CD4-positive, alpha-beta T cell treated with Interleukin-15 for 1 hour (primary cell): ENCODE data around the gene HPN.

ENCODE experiments used
- DNase-seq: peaks from one replicate; pipeline ENCODE4 v3.0.0-alpha.2; 2020

HPN gene

DNA sequence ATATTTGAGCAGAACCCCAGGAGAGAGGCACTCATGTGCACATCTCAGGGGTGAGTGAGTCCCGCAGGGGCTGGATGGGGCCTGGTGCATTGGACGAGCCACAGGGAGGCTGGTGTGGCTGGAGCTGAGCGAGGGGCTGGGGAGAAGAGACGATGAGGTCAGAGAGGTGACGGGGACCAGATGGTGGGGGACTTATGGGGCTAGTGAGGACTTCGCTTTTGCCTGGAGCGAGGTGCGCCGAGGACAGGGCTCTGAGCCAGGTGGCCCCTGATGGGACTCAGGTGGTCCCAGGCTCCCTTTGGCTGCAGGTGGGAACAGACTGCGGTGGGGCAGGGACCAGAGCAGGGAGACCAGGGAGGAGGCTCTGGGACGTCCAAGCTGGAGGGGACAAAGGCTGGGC is 67.2 kb downstream of the HPN start:
- DNase-seq: no peak

DNA sequence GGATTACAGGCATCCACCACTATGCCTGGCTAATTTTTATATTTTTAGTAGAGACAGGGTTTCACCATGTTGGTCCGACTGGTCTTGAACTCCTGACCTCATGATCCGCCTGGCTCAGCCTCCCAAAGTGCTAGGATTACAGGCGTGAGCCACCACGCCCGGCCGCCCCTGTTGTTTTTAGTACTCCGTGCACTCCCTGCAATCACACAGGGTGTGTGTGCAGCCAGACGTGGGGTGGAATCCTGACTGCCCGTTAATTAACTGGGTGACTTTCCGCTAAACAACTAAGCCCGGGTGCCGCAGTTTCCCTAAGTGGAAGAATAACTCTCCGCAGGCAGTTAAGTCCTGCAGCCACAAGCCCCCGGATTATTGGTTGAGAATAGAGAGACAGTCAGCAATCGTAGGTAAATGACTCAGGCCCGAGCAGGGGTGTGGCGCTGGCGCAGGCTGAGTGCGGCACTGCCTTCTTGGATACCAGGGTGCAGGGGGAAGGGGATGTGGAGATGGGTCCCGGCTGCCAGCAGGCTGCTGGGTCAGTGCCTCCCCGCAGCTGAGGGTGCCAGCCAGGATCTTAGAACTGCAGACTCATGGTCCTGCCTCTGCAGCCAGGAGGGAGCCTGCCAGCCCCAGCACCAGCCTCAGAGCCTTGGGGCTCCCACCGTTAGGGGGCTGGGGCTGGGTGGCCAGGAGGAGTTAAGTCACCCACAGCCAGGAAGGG is 68.0 kb downstream of the HPN start:
- no peak for DNase-seq

DNA sequence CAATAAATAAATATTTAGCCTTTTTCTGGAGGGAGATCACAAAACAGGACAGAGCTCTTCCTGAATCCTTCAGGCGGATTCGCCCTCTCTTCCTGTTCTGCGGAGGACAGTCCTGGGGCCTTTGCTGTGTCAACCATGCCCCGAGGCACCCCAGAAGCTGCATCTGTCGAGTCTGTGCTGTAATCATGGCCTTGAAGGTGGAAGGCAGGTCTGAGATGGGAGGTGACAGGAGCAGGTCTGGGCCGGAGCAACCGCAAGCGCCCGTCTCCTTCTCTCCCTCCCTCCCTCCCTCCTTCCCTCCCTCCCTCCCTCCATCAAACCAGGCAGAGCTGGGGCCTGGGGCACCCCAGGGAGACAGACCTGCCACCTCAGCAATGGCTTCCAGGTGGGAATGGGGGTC is 69.5 kb downstream of the HPN start:
- DNase-seq: no peak

DNA sequence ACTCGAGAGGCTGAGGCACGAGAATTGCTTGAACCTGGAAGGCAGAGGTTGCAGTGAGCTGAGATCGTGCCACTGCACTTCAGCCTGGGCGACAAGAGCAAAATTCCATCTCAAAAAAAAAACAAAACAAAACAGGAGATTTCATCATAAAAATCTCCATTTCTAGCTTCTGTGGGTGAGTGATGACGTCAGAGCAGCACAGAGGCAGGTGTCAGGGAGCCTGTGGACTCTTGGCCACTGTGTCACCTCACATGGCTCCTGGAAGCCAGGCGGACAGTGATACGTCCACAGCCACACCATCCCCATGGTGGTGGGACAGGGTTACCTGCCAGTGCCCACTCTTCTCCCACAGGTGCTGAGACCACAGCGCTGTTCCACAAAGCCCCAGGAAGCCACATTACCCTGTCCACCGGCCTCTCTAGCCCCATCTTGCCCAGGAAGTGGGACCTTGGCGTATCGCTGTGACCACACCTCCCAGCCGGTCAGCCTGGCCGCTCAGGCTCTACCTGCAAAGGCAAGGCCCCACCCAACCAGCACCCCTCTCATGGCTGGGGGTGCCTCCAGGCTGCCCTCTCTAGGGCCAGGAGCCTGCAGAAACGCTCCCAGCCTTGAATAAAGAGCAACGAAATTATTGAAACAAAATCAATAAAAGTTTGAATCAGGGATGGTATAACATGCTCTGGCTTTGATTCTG is 71.6 kb downstream of the HPN start:
- no peak for DNase-seq

DNA sequence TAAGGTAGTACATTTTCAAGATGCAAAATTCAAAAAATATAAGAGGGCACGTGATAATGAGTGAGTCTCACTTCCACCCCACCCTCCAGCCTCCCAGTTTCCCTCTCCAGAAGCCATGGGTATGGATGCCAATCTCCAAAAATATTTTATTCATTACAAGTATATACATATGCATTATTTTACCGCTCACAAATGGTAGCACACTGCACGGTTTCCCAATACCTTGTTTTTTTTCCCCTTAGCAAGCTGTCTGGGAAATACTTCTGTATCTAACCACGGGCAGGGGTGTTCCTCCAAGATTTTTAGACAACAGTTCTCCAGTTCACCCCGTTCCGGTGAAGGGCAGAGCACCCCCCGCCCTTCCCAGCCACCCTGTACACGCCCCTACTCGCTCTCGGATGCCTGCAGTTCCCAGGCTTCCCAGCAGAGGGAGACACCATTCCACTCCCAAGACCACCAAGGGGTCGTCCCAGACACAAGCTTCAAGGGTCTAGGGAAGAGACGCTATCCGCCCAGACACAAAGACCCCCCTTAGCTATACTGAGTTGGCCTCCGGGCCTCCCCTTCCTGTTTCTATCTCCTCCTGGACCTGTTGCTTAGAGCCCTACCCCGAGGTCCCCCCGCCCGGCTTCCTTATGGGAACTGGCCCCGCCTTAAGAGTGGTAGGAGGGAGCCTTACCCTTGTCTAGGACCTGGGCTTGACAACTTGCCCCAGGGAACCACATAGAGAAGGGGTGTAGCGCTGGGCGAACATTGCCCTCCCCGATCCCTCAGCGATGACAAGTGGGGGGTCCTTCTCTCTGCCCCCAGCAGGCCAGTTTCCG is 73.0 kb downstream of the HPN start:
- DNase-seq: peak; percentile 57

DNA sequence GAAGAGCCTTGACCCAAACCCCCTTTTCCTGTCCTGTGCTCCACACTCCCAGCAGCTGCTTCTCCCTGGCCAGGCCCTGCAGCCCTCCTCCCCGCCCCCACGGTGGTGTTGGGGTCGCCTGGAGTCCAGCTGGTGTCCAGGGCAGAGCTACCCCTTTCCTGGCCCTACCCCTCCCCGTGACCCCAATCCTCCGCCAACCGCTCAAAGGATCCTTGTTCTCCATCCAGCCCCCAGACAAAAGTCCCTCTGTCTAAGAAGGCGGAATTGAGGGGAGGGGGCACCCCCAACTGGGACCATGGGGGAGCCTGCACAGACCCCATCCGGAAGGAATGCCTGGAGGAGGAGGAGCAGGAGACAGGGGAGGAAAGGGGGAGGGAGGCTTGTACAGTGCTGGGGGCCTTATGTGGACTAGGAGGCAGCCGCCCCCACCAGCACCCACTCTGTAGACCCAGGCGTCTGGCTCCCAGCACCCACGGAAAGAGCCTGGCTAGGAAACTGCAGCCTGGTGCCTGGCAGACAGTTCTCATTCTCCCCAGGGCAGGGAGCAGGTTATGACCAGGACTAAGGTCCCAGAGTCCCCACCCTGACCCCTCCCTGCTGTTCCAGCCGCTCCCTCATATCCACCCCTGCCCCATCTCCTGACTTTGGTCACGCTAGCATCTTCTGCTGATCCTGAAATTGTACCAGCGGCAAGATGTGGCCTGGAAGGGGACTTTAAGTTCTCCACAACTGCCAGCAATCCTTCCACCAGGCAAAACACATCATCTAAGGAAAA is 73.8 kb downstream of the HPN start, which contains the start of gene FXYD3:
Gene FXYD3, plus strand, starts transcription at position 647 of the 775 bp plus-strand sequence. CDS start 3,554 bp downstream, outside the sequence.
- DNase-seq: no peak
